Forelimb muscle (tissue), 1 donor: Measurements from ENCODE around the gene LCN6. TPM values are rescaled to one million over a fixed set of nuclear protein-coding genes. Genes with fewer than 3 reads are reported as not detected.
"Not testable (repeated sequence)": the region's sequence is repeated elsewhere in the genome, so short reads cannot be mapped to it uniquely, and the experiment has no call there.

Source experiments
- DNase-seq: peaks from one replicate; pipeline ENCODE4 v3.0.0-alpha.2; 2013; ENCODE audit warnings: low read depth
- polyA plus RNA-seq: library from polyadenylated mRNA; unstranded; fragments of 120-200 nt; gene quantifications from one replicate; pipeline ENCODE4 v1.2.1, GENCODE V29; 2013; ENCODE audit not compliant: insufficient read length

LCN6 gene
- polyA plus RNA-seq, 1 donor: 0.18 TPM

DNA sequence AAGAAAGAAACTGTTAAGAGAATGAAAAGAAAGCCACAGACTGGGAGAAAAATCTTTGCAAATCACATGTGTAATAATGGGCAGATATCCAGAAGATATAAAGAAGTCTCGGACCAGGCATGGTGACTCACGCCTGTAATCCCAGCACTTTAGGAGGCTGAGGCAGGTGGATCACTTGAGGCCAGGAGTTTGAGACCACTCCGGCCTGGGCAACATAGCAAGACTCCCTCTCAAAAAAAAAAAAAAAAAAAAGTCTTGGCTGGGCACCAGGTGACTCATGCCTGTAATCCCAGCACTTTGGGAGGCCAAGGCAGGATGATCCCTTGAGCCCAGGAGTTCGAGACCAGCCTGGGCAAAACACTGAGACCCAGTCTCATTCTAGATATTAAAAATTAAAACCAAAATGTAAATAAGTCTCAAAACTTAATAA, 37.1 kb downstream of the LCN6 start:
- not testable (repeated sequence) for DNase-seq

DNA sequence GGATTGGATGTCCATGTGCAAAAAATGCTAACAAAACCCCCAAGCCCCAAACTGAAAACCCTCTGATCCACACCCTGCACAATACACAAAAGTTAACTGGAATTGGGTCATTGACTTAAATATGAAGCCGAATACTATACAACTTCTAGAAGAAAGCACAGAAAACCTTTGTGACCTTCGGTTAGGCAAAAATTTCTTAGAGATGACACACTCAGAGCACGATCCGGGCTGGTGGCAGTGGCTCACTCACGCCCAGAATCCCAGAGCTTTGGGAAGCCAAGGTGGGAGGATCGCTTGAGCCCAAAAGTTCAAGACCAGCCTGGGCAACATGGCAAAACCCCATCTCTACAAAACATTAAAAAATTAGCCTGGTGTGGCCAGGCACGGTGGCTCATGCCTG, 37.8 kb downstream of the LCN6 start:
- no peak for DNase-seq

DNA sequence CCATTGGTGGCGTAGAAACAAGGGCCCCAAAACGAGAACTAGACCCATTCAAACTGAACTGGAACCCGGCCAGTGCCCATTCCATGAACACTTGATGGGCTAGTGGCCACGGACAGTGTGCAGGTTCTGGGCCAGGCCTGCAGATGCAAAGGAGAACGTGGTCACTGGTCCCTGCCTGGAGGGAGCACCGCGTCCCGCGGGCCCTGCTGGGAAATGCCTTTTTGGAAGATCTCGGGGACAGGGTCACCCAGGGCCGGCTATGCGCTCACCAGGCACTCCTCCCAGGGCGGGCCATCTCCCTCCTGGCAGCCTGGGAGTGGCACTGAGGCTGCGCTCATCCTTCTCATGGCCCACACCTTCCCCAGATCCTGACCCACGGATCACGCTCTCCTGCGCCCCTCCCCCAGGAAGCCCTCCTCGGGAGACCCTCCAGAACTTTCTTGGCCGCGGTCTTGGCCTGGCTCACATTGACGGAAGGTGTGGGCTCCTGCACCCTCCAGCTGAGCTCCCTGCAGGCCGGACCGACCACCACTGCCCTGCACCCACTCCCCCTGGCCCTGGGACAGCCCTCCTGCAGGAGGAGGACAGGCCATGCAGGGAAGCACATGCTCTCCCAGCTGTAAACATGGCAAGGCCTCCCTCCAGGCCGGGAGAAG, 38.7 kb downstream of the LCN6 start:
- DNase-seq: no peak

DNA sequence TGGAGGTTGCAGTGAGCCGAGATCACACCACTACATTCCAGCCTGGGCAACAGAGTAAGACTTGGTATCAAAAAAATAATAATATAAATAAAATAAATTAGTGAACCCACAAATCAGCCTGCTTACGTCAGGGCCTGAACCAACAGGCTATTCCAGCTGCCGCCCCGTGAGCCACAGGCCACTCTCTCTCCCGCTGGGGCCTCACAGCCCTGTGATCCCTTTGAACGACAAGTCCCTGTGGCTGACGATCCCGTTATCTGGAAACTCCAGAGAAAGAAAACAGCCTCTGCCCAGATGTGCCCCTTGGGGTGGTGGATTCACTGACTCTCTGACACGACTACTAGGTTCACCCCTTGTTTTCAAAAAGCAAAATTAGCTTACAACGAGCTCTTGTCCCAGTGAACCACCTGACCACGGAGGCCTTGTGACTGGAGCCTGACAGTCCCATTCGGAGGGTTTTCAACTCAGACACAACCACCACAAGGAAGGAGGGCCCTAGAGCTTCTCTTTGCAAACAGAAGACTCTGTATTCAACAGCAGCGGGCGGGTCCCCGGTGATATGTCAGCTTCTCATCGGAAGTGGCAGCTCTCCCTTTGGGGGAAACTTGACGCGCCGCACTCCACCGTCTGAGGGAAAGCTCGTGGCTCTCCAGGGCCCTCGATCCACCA, 40.3 kb downstream of the LCN6 start:
- no peak for DNase-seq

DNA sequence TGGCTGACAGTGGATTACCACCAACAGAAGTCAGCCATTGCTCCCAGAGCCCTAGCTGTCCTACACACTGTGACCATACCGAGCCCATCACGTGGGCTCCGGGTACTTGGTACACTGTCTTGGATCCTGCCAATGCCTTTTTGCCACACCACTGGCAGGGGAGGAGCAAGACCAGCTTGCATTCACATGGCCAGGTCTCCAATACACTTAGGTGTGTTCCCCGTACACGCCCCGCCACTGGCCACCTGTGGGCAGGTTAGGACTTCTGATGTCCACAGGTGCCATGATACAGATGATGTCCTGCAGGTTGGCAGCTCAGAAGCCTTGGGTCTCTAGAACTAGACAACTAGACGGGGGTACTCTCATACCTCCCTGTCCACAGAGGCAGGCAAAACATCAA, 41.3 kb downstream of the LCN6 start:
- no peak for DNase-seq

DNA sequence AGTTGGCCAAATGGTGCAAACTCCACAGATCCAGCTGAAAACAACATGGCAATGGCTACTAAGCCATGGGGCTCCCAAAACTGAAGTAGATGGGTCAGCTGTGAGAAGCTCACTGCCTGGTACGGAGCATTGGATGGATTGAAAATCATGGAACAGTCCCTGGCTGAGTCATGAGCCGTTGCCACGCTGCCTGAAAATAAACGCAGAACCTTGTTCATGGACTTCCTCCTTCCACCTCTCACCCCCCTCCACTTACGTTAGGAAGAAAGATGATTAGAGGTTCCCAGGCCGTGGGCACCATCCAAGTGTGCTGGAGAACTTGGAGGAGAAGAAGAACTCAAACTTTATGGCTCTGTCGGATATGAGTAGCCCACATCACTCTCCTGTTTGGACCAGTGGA, 42.8 kb downstream of the LCN6 start:
- no peak for DNase-seq

DNA sequence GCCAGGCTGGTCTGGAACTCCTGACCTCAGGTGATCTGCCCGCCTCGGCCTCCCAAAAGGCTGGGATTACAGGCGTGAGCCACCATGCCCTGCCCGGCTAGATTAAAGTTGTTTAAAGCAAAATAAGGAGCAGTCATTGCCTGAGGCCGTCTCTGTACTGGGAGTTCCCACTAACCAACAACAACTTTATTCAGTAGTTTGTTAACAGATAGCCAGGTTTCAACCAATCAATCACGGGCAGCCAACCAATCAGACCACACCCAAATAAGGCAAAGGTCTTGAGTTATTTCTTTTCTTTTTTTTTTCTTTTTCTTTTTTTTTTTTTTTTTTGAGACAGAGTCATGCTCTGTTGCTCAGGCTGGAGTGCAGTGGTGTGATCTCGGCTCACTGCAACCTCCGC, 43.6 kb downstream of the LCN6 start:
- DNase-seq: not testable (repeated sequence)

DNA sequence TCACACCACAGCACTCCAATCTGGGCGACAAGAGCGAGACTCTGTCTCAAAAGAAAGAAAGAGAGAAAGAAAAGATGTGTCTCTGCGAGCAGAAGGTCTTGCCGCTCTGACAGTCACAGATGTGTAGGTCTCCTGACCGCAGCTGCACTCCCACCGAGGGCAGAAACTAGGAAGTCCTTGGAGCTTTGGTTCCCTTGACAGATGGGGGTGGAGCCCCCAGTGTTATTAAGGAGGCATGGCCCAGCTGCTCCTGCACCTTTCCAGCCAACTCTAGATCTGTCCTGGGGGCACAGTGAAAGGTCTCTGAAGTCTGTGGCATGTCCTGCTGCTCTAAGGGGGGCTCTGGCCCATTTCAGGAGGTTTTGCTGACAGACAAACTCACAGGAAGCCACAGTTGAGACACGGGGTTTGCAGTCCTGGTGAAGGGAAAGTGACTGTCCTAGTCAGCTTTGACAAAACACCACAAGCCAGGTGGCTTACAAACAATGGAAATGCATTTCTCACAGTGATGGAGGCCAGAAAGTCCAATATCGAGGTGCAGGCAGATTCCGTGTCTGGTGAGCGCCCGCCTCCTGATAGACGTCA, 45.0 kb downstream of the LCN6 start:
- DNase-seq: no peak

DNA sequence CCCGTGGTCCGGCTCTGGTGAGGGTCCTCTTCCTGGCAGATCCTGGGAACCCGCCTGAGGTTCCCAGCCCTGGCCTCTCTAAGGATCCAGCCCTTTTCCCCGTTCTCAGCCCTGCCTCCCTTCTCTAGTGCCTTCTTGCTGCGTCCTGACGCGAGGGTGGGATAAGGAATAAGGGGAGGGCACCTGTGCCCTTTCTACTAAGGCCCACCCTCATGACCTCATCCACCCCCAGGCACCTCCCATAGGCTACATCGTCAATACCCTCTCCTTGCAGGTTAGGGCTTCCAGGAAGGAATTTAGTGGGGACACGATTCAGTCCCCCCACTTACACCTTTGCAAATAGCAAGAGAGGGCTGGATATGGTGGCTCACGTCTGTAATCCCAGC, 46.7 kb downstream of the LCN6 start:
- no peak for DNase-seq

DNA sequence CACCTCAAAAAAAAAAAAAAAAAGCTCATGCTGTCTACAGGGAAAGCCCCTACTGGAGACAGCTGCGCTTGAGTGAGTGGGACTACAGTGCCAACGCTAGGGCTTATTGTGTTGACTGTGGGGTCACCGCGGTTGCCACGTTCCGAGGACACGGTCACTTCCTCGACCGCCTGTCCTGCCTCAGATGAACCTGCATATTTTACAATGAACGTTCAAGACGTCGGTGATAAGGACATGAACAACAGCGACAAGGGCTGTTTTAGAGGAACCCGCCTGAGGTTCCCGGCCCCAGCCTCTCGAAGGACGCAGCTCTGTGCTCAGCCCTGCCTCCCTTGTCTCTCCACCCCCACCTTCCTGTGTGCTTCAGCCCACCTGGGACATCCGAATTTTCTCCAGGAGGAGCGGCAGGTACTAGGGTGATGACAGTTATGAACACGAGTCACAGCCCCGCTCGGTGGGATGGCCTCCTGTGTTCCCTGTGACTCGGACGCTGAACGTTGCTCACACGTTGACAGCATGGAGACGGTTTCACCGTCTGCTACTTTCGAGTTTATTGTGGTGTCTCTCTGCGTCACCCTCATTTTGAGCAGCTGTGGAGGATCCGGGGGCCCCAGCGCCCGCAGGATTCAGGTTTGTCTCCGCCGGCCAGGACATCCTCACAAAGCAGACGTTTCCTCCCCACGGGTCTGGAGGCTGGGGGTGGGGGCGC, 47.2 kb downstream of the LCN6 start:
- DNase-seq: no peak

DNA sequence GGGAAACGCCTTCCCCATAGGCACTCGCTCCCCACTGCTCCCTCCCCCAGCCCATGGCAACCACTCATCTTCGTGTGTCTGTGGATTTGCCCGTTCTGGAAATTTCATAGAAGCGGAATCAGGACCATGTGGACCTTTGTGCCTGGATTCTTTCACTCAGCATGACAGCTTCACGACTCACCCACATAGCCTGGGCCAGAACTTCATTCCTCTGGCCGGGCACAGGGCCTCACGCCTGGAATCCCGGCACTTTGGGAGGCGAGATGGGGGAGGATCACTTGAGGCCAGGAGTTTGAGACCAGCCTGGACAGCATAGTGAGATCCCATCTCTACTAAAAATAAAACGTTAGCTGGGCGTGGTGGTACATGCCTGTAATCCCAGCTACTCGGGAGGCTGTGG, 48.0 kb downstream of the LCN6 start:
- DNase-seq: no peak

DNA sequence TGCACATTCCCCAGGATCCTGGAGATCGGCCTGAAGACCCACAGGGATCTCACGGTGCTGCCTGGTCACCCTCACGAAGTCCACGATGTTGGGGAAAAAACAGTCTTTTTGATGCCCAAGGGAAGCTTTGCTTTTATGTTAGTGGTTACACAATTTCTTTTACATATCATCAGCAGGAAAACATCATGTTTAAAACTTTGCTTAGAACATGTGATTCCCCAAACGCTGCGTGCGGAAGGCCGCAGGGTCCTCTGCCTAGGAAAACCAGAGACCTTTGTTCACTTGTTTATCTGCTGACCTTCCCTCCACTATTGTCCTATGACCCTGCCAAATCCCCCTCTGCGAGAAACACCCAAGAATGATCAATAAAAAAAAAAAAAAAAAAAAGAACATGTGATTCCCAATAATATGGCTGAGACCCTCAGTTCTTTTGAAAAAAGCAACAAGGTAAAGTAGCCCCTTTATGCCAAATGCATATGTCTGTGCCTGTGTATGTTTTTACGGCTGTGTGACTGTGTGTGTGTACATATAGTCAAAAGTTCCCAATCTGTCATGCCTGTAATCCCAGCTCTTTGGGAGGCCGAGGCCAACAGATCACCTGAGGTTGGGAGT, 49.6 kb downstream of the LCN6 start:
- no peak for DNase-seq

DNA sequence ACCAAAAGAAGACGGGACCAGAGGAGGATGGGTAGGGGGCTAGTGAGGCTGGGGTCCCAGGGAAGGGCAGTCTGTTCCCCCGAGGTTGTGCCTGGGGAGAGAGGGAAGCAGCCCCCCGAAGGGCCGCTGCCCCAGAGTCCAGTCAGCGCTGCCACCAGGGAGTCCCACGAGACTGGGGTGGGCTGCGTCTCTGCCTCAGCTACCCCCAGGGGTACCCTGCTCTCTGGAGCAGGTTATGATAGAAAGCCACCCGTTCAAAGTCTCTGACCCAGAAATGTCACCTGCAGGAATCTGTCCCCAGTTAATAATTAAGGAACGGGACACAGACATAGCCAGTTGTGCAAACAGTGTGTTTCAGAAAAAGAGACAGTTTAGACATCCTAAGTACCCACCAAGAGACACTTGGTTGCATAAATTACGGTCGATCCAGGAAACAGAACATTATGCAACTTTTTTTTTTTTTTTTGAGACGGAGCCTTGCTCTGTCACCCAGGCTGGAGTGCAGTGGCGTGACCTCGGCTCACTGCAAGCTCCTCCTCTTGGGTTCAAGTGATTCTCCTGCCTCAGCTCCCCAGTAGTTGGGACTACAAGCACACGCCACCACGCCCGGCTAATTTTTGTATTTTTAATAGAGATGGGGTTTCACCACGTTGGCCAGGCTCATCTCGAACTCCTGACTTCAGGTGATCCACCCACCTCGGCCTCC, 50.4 kb downstream of the LCN6 start:
- DNase-seq: no peak

DNA sequence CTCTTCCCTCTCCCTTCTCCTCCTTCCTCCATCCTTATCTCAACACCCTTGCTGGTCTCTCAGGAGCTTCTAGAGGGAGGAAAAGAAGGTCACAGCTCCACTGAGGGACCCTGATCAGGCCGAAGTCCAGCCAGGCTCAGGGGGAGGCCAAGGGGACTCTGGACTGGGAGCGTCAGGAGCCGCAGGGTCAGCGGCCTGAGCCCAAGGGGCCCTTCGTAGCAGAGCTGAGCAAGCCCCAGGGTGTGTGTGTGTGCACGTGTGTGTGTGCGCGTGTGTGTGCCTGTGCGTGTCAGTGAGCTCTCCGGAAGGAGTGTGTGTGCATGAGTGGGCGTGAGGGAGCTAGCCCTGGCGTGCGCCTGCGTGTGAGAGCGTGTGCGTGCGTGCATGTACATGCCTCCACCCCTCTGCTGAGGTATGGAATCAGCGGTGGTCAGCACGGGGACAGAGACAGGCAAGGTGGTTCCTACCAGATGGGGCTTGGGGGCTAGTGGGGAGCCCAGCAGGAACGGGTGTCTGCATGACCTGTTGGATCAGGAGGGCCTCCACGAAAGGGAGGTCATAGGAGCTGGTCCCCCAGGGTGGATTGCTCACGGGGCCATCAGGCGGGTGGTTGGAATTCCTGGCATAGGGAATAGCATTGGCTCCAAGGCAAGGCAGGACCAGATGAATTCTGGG, 51.0 kb downstream of the LCN6 start:
- DNase-seq: no peak

DNA sequence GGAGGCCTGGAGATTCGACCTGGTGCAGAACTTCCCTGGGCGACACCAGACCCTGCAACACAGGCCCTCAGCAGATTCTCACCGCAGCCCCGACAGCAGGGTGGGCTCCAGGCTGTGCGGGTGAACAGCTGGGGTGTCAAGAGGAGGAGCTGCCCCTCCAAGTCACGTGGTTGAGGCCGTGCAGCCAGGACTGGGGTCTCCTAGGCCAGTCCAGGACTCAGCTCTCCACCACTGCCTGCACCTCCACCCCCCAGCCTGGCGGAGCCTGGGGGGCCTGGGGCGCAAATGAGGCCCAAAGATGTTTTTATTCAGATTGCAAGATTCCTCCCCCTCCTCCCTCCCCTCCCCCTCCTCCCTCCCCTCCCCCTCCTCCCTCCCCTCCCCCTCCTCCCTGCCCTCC, 51.8 kb downstream of the LCN6 start:
- DNase-seq: no peak

DNA sequence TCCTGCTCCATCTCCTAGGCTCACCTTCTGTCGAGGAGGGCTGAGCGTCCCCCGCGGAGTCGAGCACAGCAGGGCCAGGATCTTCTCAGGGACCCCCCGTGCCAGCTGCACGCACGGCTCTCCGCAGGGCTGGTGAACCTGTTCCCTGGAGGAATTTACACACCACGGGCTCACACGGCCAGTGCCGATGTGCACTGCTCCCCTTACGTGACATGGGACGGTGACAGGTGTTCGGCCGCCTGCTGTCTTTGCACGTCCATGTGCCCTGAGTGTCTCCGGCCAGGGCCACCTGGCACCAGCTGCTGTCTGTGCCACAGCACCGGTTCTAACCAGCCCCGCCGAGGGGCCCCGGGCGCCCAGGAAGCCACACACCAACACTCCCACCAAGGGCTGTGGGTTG, 52.4 kb downstream of the LCN6 start:
- no peak for DNase-seq

DNA sequence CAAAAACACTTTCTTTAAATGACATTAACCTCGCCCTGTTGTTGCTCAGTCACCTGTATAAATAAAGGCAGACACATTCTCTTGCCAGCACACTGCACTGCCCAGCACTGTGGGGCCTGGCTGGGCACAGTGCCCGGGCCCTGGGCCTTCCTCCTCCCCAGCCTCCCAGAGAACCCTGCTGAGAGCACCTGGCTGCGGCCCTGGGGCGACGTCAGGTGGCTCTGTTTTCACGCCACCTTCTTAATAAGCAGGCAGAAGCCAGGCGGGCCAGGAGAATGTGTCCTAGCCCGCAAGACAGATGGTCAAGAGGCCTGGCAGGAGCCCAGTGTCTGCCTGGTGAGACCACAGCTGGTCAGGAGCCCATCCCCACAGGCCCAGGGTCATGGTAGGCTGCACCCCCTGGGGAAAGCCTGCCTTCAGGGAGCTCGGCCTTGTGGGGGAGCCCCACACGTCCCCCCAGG, 52.9 kb downstream of the LCN6 start:
- DNase-seq: no peak

DNA sequence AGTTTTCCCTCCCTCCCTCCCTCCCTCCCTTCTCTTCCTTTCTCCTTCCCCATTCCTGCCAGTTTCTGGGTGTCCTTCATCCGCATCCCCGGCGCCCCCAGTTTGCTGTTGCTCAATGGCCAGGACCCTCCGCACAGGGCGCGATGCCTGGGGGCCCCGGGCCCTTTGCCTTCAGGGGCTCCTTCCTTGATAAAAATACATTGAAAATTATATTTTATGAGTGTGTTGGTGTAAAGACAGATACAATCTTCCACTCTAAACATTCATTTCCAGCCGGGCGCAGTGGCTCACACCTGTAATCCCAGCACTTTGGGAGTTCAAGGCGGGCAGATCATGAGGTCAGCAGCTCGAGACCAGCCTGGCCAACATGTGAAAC, 53.5 kb downstream of the LCN6 start:
- DNase-seq: no peak

DNA sequence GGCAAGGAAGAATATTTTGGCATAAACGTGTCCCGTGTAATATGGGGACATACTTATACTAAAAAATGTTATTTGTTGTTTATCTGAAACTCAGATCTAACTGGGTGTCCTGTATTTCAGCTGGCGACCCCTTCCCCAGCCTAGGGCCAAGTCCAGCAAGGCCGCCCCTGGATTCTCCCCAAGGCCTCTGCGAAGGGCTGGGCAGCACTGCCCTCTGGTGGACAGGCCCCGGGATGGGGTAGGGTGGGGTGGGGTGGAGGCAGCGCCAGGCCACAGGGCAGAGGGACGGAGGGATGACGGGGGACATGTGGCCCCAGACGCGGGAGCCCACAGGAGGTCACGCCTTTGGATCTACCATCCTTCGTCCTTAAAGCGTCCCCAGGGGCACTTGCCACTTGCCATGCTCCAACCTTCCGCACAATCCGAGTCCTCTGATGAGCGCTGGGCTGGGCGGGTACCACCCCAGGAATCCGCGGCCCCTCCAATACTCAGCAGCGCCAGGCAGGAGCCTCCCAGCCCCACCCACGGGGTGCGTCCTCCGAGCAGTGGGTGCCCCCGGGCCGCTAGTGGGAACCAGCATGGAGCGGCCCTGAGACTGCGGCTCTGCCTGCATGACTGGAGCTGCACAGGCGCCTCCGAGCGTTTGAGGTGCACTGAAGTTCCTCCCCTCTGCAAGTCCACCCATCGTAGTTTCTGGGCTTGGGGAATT, 54.0 kb downstream of the LCN6 start:
- DNase-seq: no peak
